Measurements from ENCODE around the gene CDKN2B-AS1.

The CDKN2B-AS1 gene

GRCh38 chr9:22008384-22008716, 13.8 kb downstream of the CDKN2B-AS1 start:
- peak overlapping the region; percentile 81; the same call in 1 of the 2 replicates for H3K4me3 ChIP-seq (ENCODE audit: low read depth, low read length)
- DNase-seq (ENCODE audit: low read depth): no peak
- no peak for TF ChIP-seq CTCF (IDR thresholded peaks at IDR 0.05; ENCODE audit: low read depth, low read length, missing control alignments)

GRCh38 chr9:22008717-22009505, 14.3 kb downstream of the CDKN2B-AS1 start, which contains the start of gene CDKN2B:
Gene CDKN2B (minus strand): TSS chr9:22009305. CDS start chr9:22008953, 352 bp downstream.
- DNase-seq (ENCODE audit: low read depth): peak; percentile 35
- H3K4me3 ChIP-seq (ENCODE audit: low read depth, low read length): peak within 1 kb of the TSS; percentile 81
- TF ChIP-seq CTCF (IDR thresholded peaks at IDR 0.05; ENCODE audit: low read depth, low read length, missing control alignments): peak; percentile 77

GRCh38 chr9:22009506-22009867, 14.9 kb downstream of the CDKN2B-AS1 start:
- DNase-seq (ENCODE audit: low read depth): no peak
- no peak for TF ChIP-seq CTCF (IDR thresholded peaks at IDR 0.05; ENCODE audit: low read depth, low read length, missing control alignments)
- H3K4me3 ChIP-seq (ENCODE audit: low read depth, low read length): peak overlapping the region; percentile 81

GRCh38 chr9:22010866-22011625, 16.5 kb downstream of the CDKN2B-AS1 start:
- TF ChIP-seq CTCF (IDR thresholded peaks at IDR 0.05; ENCODE audit: low read depth, low read length, missing control alignments): no peak
- DNase-seq (ENCODE audit: low read depth): no peak
- no peak overlapping the region for H3K4me3 ChIP-seq (ENCODE audit: low read depth, low read length)

- DNase-seq (ENCODE audit: low read depth): no peak
- no peak for TF ChIP-seq CTCF (IDR thresholded peaks at IDR 0.05; ENCODE audit: low read depth, low read length, missing control alignments)
- no peak overlapping the region for H3K4me3 ChIP-seq (ENCODE audit: low read depth, low read length)
These were observed 27.8 kb downstream of the CDKN2B-AS1 start for GRCh38 chr9:22022396-22022795.

- no peak for TF ChIP-seq CTCF (IDR thresholded peaks at IDR 0.05; ENCODE audit: low read depth, low read length, missing control alignments)
- no peak for DNase-seq (ENCODE audit: low read depth)
- H3K4me3 ChIP-seq (ENCODE audit: low read depth, low read length): no peak overlapping the region
These were observed 32.1 kb downstream of the CDKN2B-AS1 start for GRCh38 chr9:22026696-22027095.
